H9 (cell line): ENCODE measurements around the gene KIF12. TPM values are rescaled to one million over a fixed set of nuclear protein-coding genes. Genes with fewer than 3 reads are reported as not detected.

Experiments used
- DNase-seq: peaks from one replicate; pipeline ENCODE4 v3.0.0-alpha.2; 2017
- H2AFZ ChIP-seq: one replicate; pipeline ENCODE4 v1.6.1; 2013; ENCODE audit warnings: mild to moderate bottlenecking, low read length, control low read depth, moderate library complexity
- H2AK5ac ChIP-seq: 2 replicates; pipeline ENCODE4 v1.6.1; 2013; ENCODE audit warnings: low read length, control low read depth, mixed read lengths; ENCODE audit not compliant: insufficient read length
- H2BK120ac ChIP-seq: one replicate; pipeline ENCODE4 v1.6.1; 2013; ENCODE audit warnings: low read depth, mild to moderate bottlenecking, low read length, control low read depth, inconsistent platforms; ENCODE audit not compliant: poor library complexity, severe bottlenecking
- H2BK12ac ChIP-seq: 2 replicates; pipeline ENCODE4 v1.6.1; 2013; ENCODE audit warnings: low read length, control low read depth, mixed read lengths, low read depth; ENCODE audit not compliant: insufficient read length
- H2BK15ac ChIP-seq: 2 replicates; pipeline ENCODE4 v1.6.1; 2013; ENCODE audit warnings: low read depth, low read length, control low read depth
- H2BK20ac ChIP-seq: one replicate; pipeline ENCODE4 v1.6.1; 2013; ENCODE audit warnings: low read depth, mild to moderate bottlenecking, low read length, control low read depth, inconsistent platforms; ENCODE audit not compliant: poor library complexity, severe bottlenecking
- H2BK5ac ChIP-seq: 2 replicates; pipeline ENCODE4 v1.6.1; 2013; ENCODE audit warnings: low read length, control low read depth, mixed read lengths; ENCODE audit not compliant: insufficient read length
- H3K14ac ChIP-seq: 2 replicates; pipeline ENCODE4 v1.6.1; 2013; ENCODE audit warnings: low read length, control low read depth; ENCODE audit not compliant: insufficient read depth
- H3K18ac ChIP-seq: 2 replicates; pipeline ENCODE4 v1.6.1; 2013; ENCODE audit warnings: low read depth, mild to moderate bottlenecking, mixed read lengths, low read length, control low read depth; ENCODE audit not compliant: insufficient read length
- H3K23ac ChIP-seq: 2 replicates; pipeline ENCODE4 v1.6.1; 2013; ENCODE audit warnings: low read length, control low read depth, mixed read lengths, low read depth; ENCODE audit not compliant: insufficient read length
- H3K23me2 ChIP-seq: 2 replicates; pipeline ENCODE4 v1.6.1; 2013; ENCODE audit warnings: low read depth, mild to moderate bottlenecking, mixed read lengths, low read length, control low read depth; ENCODE audit not compliant: insufficient read length, poor library complexity, severe bottlenecking
- H3K27ac ChIP-seq: 2 replicates; pipeline ENCODE4 v1.5.1; 2013; ENCODE audit warnings: low read length, control low read depth, mixed read lengths, low read depth; ENCODE audit not compliant: insufficient read length
- H3K27me3 ChIP-seq: 2 replicates; pipeline ENCODE4 v1.6.1; 2013; ENCODE audit warnings: low read length, control low read depth, inconsistent platforms; ENCODE audit not compliant: insufficient read depth
- H3K4ac ChIP-seq: 2 replicates; pipeline ENCODE4 v1.6.1; 2013; ENCODE audit warnings: low read depth, mild to moderate bottlenecking, control low read depth, inconsistent platforms, low read length, moderate library complexity
- H3K4me1 ChIP-seq: 2 replicates; pipeline ENCODE4 v1.6.1; 2013; ENCODE audit warnings: low read length, control low read depth, inconsistent platforms; ENCODE audit not compliant: insufficient read depth
- H3K4me2 ChIP-seq: 2 replicates; pipeline ENCODE4 v1.6.1; 2013; ENCODE audit warnings: low read length, control low read depth, mixed read lengths; ENCODE audit not compliant: insufficient read length, insufficient read depth
- H3K56ac ChIP-seq: 2 replicates; pipeline ENCODE4 v1.6.1; 2013; ENCODE audit warnings: low read depth, mild to moderate bottlenecking, mixed read lengths, low read length, control low read depth; ENCODE audit not compliant: insufficient read length
- H3K79me1 ChIP-seq: 2 replicates; pipeline ENCODE4 v1.6.1; 2013; ENCODE audit warnings: low read depth, mild to moderate bottlenecking, moderate library complexity, low read length, control low read depth, inconsistent platforms; ENCODE audit not compliant: insufficient read depth, poor library complexity, severe bottlenecking
- H3K79me2 ChIP-seq: 2 replicates; pipeline ENCODE4 v1.6.1; 2013; ENCODE audit warnings: low read length, control low read depth, inconsistent platforms; ENCODE audit not compliant: insufficient read depth
- H3K9ac ChIP-seq: 2 replicates; pipeline ENCODE4 v1.6.1; 2013; ENCODE audit warnings: low read length, control low read depth, mixed read lengths; ENCODE audit not compliant: insufficient read length; ENCODE audit errors: extremely low read depth
- H3K9me3 ChIP-seq: one replicate; pipeline ENCODE4 v1.6.1; 2013; ENCODE audit warnings: low read depth, low read length, inconsistent platforms; ENCODE audit not compliant: control insufficient read depth
- H3T11ph ChIP-seq: one replicate; pipeline ENCODE4 v1.6.1; 2013; ENCODE audit warnings: mild to moderate bottlenecking, low read length, control low read depth, inconsistent platforms
- H4K20me1 ChIP-seq: one replicate; pipeline ENCODE4 v1.6.1; 2013; ENCODE audit not compliant: control insufficient read depth, insufficient read length, insufficient read depth
- H4K5ac ChIP-seq: 2 replicates; pipeline ENCODE4 v1.6.1; 2013; ENCODE audit warnings: low read depth, mild to moderate bottlenecking, mixed read lengths, low read length, control low read depth; ENCODE audit not compliant: insufficient read length
- H4K8ac ChIP-seq: replicated peaks from 2 replicates; pipeline ENCODE4 v1.6.1; 2013; ENCODE audit warnings: low read length, control low read depth, mixed read lengths, low read depth; ENCODE audit not compliant: insufficient read length
- H4K91ac ChIP-seq: 2 replicates; pipeline ENCODE4 v1.6.1; 2013; ENCODE audit warnings: low read depth, mild to moderate bottlenecking, moderate library complexity, mixed read lengths, low read length, control low read depth; ENCODE audit not compliant: insufficient read length
- H3K27ac Mint-ChIP-seq, 3 experiments: 2 replicates in 2 of 3; 3 replicates in 1 of 3; pipeline ENCODE4 v1.8.0; 2020 to 2021; ENCODE audit warnings: mixed read lengths in 3 of 3, mild to moderate bottlenecking in 1 of 3, moderate library complexity in 1 of 3
- H3K27me3 Mint-ChIP-seq: 2 replicates; pipeline ENCODE4 v1.8.0; 2021; ENCODE audit warnings: low read depth, mild to moderate bottlenecking, moderate library complexity, mixed read lengths
- H3K36me3 Mint-ChIP-seq, 3 experiments: 2 replicates in 2 of 3; 3 replicates in 1 of 3; pipeline ENCODE4 v1.8.0; 2020 to 2021; ENCODE audit warnings: low read depth in 3 of 3, mixed read lengths in 3 of 3; ENCODE audit not compliant: insufficient read depth in 1 of 3
- H3K4me1 Mint-ChIP-seq, 2 experiments: 2 replicates each; pipeline ENCODE4 v1.8.0; 2020; ENCODE audit warnings: mixed read lengths in 2 of 2
- H3K4me3 Mint-ChIP-seq, 2 experiments: 2 replicates in 1 of 2; 3 replicates in 1 of 2; pipeline ENCODE4 v1.8.0; 2020 to 2021; ENCODE audit warnings: mild to moderate bottlenecking in 2 of 2, mixed read lengths in 2 of 2, moderate library complexity in 1 of 2
- H3K9me3 Mint-ChIP-seq, 2 experiments: 2 replicates in 1 of 2; 3 replicates in 1 of 2; pipeline ENCODE4 v1.8.0; 2020; ENCODE audit warnings: mild to moderate bottlenecking in 2 of 2, mixed read lengths in 2 of 2, moderate library complexity in 1 of 2
- WGBS: extraction: QIAGEN DNeasy Blood & Tissue Kit; methylation state at CpG from one replicate; pipeline ENCODE4 v1.1.7; 2013; ENCODE audit warnings: missing lambda C conversion rate, low lambda C conversion rate, mixed read lengths; ENCODE audit not compliant: insufficient read length; ENCODE audit errors: extremely low coverage; 5-methylcytosine and 5-hydroxymethylcytosine counted together
- total RNA-seq: library from RNA; stranded (reverse); gene quantifications from 2 replicates; pipeline ENCODE4 v1.2.1, GENCODE V29; 2021
- TF ChIP-seq, protein P1 (sequence below): fragments of 200-600 bp; sonication (generic); conservative IDR thresholded peaks from 3 replicates; pipeline ENCODE4 v1.8.0; 2021; ENCODE audit warnings: antibody characterized with exemption, mild to moderate bottlenecking

KIF12 gene
- total RNA-seq, 1 experiment from 2014 or later, result 3.3 TPM

DNA sequence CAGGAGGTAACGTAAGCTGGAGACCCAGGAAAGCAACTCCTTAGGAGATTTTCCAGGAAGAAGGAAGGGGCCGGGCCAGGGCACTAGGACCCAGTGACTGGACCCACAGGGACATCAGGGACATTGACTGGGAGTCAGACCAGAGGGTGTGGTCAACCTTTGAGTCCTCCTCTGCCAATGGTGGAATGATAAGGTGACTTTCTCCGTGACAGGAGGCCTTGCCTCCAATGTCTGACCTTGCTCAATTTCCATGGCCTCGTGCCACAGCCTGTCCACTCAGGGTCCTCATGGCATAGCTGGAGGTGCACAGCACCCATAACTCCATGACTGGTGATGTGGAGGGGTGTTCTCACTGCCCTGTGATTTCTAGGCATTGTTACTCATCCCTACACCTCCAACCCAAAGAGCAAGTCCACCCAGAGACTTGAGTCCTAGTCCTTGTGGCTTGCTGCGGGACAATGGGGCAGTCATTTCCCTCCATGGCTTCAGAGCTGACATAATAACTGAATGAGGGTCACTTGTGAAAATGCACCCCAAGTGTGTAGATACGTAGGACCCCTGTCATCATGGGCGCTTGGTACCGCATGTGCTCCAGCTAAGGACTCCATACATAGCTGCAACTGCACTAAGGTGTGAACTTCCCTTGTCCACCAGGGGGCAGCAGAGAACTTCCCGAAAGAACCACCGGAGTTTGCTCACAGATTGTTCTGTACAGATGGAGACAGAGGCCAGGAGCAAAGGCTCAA lies 16.9 kb downstream of the KIF12 start:
- DNase-seq, result peak; percentile 86
- whole genome bisulfite sequencing, result no CpG with 5 or more reads among the region's 10 CpGs

More for the DNA sequence above, 16.9 kb downstream of the KIF12 start:
- H3K9me3 Mint-ChIP-seq, result no peaks in the 10 kb centered on the region
- Histone ChIP-seq H3K79me1 (no peaks in the 10 kb centered on the region), H2BK120ac (no peak overlapping the region), H2AFZ (no peak overlapping the region), H3K56ac (no peak overlapping the region), H2BK20ac (no peak overlapping the region), H2AK5ac (no peak overlapping the region), H3K4ac (no peak overlapping the region), H4K5ac (no peak overlapping the region), H3K9me3 (no peaks in the 10 kb centered on the region), H4K8ac (no peak overlapping the region), H3K14ac (no peak overlapping the region), H3K27ac (no peak overlapping the region), H3K4me2 (no peak overlapping the region), H3K79me2 (no peaks in the 10 kb centered on the region), H3T11ph (no peak overlapping the region), H3K23ac (no peak overlapping the region), H4K91ac (no peak overlapping the region), H3K27me3 (no peaks in the 10 kb centered on the region), H2BK5ac (no peak overlapping the region), H3K18ac (no peak overlapping the region), H2BK12ac (no peak overlapping the region), H3K23me2 (no peaks in the 10 kb centered on the region), H4K20me1 (no peaks in the 10 kb centered on the region), H3K9ac (no peak overlapping the region), H3K4me1 (no peaks in the 10 kb centered on the region), H2BK15ac (no peak overlapping the region)
- no peak overlapping the region for H3K4me3 Mint-ChIP-seq
- TF ChIP-seq, protein P1, sequence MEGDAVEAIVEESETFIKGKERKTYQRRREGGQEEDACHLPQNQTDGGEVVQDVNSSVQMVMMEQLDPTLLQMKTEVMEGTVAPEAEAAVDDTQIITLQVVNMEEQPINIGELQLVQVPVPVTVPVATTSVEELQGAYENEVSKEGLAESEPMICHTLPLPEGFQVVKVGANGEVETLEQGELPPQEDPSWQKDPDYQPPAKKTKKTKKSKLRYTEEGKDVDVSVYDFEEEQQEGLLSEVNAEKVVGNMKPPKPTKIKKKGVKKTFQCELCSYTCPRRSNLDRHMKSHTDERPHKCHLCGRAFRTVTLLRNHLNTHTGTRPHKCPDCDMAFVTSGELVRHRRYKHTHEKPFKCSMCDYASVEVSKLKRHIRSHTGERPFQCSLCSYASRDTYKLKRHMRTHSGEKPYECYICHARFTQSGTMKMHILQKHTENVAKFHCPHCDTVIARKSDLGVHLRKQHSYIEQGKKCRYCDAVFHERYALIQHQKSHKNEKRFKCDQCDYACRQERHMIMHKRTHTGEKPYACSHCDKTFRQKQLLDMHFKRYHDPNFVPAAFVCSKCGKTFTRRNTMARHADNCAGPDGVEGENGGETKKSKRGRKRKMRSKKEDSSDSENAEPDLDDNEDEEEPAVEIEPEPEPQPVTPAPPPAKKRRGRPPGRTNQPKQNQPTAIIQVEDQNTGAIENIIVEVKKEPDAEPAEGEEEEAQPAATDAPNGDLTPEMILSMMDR, result peak; percentile 85
- no peak overlapping the region for H3K27ac Mint-ChIP-seq
- peaks cover 30% of the 10 kb centered on the region for H3K27me3 Mint-ChIP-seq
- H3K4me1 Mint-ChIP-seq, result 0 out of 4 replicates have a peak, but pooled peaks cover 0 to 5% of the 10 kb centered on the region in 2 experiments
- no peaks in the 10 kb centered on the region for H3K36me3 Mint-ChIP-seq
